ENCODE data around the gene MFRP.

MFRP gene

DNA sequence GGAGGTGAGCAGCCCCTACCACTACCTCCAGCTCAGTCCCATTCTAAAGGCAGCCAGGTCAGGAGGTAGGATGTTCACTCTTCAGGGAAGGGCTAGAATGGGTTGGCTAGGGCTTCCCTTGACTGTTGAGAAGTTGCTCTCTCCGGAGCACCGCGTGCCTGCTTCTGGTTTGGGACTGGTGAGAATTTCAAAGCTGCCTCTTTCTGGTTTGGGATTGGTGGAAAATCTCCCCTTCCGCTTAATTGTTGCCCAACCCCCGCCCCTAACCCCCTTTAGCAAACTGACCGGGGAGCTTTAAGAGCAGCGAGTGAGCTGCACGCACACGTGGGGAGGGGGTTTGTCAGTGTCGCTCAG lies 34.3 kb upstream of the MFRP start:
- DNase-seq (ENCODE audit: low read depth, low spot score): no peak
- H3K27ac ChIP-seq: no peak overlapping the region
- H3K9me3 ChIP-seq (ENCODE audit: low read depth, low read length): no peaks in the 10 kb centered on the region
- TF ChIP-seq FOXP2 (optimal IDR thresholded peaks at IDR 0.05; ENCODE audit: control extremely low read depth, extremely low read length, insufficient read depth) (no peak), POLR2AphosphoS5 (IDR thresholded peaks at IDR 0.05; ENCODE audit: borderline replicate concordance, low read depth, low read length) (no peak), EZH2 (IDR thresholded peaks at IDR 0.05) (no peak)
- no peaks in the 10 kb centered on the region for H3K36me3 ChIP-seq (ENCODE audit: insufficient read depth, low read length)
- peak overlapping the region; percentile 84 for H3K9ac ChIP-seq (ENCODE audit: insufficient read length)
- H3K4me3 ChIP-seq: peak overlapping the region; percentile 98

DNA sequence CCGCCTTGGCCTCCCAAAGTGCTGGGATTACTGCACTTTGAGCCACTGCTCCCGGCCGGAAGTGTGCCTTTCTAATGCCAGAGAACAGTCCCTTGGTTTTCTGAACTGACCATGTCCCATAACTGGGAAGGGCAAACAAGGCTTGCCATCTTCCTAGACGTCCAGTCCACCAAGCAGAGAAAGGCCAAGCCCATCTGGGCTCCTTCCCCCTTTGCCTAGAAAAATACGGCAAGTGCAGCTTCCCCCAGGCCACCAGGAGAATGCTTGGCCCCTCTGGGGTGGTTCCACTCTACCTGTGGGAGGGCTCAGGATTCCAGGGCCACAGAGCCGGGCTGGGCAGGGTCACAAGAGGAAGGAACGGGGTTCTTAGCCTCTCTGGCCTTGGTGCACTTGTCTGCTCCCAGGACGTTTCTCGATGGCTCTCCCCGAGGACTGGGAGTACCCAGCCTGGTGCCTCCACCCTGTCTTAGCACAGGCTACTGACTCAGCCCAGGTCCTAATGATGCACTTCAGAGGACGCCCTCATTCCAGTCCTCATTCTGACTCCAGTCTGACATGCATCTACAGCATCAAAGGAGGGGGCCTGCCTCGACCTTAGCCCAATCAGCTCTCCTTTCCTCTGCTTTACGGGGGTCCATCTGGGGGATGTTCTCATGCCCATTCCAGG lies 33.8 kb upstream of the MFRP start:
- peak overlapping the region; percentile 84 for H3K9ac ChIP-seq (ENCODE audit: insufficient read length)
- peak overlapping the region; percentile 98 for H3K4me3 ChIP-seq

GRCh38 chr11:119378851-119379465 lies 32.5 kb upstream of the MFRP start:
- no peak overlapping the region for H3K4me3 ChIP-seq
- H3K9ac ChIP-seq (ENCODE audit: insufficient read length): no peak overlapping the region
- no peaks in the 10 kb centered on the region for H3K36me3 ChIP-seq (ENCODE audit: insufficient read depth, low read length)
- H3K9me3 ChIP-seq (ENCODE audit: low read depth, low read length): no peaks in the 10 kb centered on the region
- H3K27ac ChIP-seq: 0 out of 2 replicates have a peak overlapping the region, but pooled peaks have one; percentile 46
- DNase-seq (ENCODE audit: low read depth, low spot score): no peak
- TF ChIP-seq EZH2 (IDR thresholded peaks at IDR 0.05) (no peak), POLR2AphosphoS5 (IDR thresholded peaks at IDR 0.05; ENCODE audit: borderline replicate concordance, low read depth, low read length) (no peak), FOXP2 (optimal IDR thresholded peaks at IDR 0.05; ENCODE audit: control extremely low read depth, extremely low read length, insufficient read depth) (no peak)

More for the DNA sequence above, 33.8 kb upstream of the MFRP start:
- Histone ChIP-seq H3K27ac (no peak overlapping the region), H3K36me3 (ENCODE audit: insufficient read depth, low read length) (no peaks in the 10 kb centered on the region), H3K9me3 (ENCODE audit: low read depth, low read length) (no peaks in the 10 kb centered on the region)
- no peak for TF ChIP-seq EZH2 (IDR thresholded peaks at IDR 0.05)
- TF ChIP-seq FOXP2 (optimal IDR thresholded peaks at IDR 0.05; ENCODE audit: control extremely low read depth, extremely low read length, insufficient read depth): no peak
- no peak for DNase-seq (ENCODE audit: low read depth, low spot score)

DNA sequence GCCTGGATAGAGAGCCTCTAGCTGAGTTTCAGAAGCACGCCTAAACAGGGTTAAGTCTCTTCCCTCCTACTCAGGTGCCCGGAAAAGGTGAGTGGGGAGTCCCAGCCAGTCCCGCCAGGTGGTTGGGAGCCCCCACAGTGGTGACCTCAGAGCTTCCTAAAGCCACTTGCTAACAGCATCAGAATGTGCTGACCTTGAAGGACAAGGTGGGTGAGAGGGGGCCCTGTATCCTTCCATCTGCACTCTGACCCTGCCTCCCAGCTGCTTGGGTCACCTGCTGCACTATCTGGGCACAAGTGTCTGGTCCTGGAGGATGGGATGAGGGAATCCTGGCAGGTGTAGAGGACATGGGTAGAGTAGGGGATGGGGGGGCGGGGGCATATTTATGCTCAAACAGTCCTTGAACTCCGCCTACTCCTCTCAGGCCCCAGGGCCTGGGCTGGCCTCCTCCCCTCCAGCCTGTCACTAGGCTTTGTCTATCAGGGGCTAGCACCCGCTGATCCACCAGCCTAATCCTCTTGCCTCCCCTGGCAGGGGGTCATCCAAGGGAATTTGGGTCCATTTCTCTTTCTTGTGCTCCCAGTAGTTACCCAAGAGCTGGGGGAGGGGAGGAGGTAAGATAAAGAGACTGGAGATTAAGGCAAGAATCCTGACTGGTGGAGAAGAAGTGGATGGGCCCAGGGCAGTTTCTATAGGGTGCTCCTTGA lies 31.6 kb upstream of the MFRP start:
- H3K27ac ChIP-seq: no peak overlapping the region
- TF ChIP-seq POLR2AphosphoS5 (IDR thresholded peaks at IDR 0.05; ENCODE audit: borderline replicate concordance, low read depth, low read length) (no peak), FOXP2 (optimal IDR thresholded peaks at IDR 0.05; ENCODE audit: control extremely low read depth, extremely low read length, insufficient read depth) (no peak), EZH2 (IDR thresholded peaks at IDR 0.05) (no peak)
- H3K9ac ChIP-seq (ENCODE audit: insufficient read length): no peak overlapping the region
- no peak overlapping the region for H3K4me3 ChIP-seq
- H3K9me3 ChIP-seq (ENCODE audit: low read depth, low read length): no peaks in the 10 kb centered on the region
- H3K36me3 ChIP-seq (ENCODE audit: insufficient read depth, low read length): no peaks in the 10 kb centered on the region
- DNase-seq (ENCODE audit: low read depth, low spot score): no peak

DNA sequence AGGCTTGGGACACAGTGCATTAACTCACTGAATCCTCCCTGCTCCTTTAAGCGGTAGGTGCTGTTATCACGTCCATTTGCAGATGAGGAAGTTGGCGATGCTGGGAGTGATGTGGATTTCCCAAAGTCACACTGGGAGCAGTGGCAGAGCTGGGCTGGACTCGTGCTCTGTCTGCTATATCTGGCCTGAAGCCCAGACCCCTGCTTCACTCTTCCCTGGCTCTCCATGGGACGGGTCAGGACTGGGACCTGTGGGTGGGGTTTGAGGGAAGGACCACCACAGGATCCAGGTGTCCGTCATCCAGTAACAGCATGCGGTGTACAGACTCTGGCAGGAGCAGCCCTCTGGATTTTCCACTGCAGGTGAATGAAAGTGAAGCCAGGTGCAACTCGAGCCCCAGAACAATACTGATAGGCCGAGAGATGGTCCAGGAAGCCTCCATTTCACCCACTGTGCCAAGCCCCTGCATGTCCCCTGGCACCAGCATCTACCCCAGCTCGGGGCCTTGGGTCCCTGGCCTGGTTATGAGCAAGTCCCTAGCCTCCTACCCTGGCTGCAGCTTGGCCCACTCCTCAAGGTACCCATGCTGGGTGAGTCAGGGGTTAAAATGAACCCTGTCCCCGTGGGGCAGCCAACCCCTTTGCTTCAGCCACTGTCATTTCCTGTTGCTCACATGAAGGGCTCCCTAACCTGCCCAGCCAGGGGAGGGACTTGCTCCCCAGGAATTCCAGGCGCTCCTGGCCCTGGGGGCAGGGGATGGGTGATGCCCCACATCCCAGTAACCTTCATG lies 30.8 kb upstream of the MFRP start:
- no peak for DNase-seq (ENCODE audit: low read depth, low spot score)
- H3K27ac ChIP-seq: no peak overlapping the region
- H3K36me3 ChIP-seq (ENCODE audit: insufficient read depth, low read length): no peaks in the 10 kb centered on the region
- TF ChIP-seq FOXP2 (optimal IDR thresholded peaks at IDR 0.05; ENCODE audit: control extremely low read depth, extremely low read length, insufficient read depth) (no peak), POLR2AphosphoS5 (IDR thresholded peaks at IDR 0.05; ENCODE audit: borderline replicate concordance, low read depth, low read length) (no peak), EZH2 (IDR thresholded peaks at IDR 0.05) (no peak)
- no peaks in the 10 kb centered on the region for H3K9me3 ChIP-seq (ENCODE audit: low read depth, low read length)
- H3K9ac ChIP-seq (ENCODE audit: insufficient read length): no peak overlapping the region
- no peak overlapping the region for H3K4me3 ChIP-seq

GRCh38 chr11:119376197-119376847 lies 29.8 kb upstream of the MFRP start:
- no peaks in the 10 kb centered on the region for H3K9me3 ChIP-seq (ENCODE audit: low read depth, low read length)
- no peak overlapping the region for H3K9ac ChIP-seq (ENCODE audit: insufficient read length)
- no peak overlapping the region for H3K27ac ChIP-seq
- no peaks in the 10 kb centered on the region for H3K36me3 ChIP-seq (ENCODE audit: insufficient read depth, low read length)
- no peak overlapping the region for H3K4me3 ChIP-seq
- DNase-seq (ENCODE audit: low read depth, low spot score): no peak
- no peak for TF ChIP-seq FOXP2 (optimal IDR thresholded peaks at IDR 0.05; ENCODE audit: control extremely low read depth, extremely low read length, insufficient read depth)
- TF ChIP-seq EZH2 (IDR thresholded peaks at IDR 0.05): no peak
- no peak for TF ChIP-seq POLR2AphosphoS5 (IDR thresholded peaks at IDR 0.05; ENCODE audit: borderline replicate concordance, low read depth, low read length)

GRCh38 chr11:119375337-119376196 lies 29.1 kb upstream of the MFRP start:
- Histone ChIP-seq H3K36me3 (ENCODE audit: insufficient read depth, low read length) (no peaks in the 10 kb centered on the region), H3K4me3 (no peak overlapping the region), H3K9ac (ENCODE audit: insufficient read length) (no peak overlapping the region), H3K9me3 (ENCODE audit: low read depth, low read length) (no peaks in the 10 kb centered on the region), H3K27ac (no peak overlapping the region)
- TF ChIP-seq POLR2AphosphoS5 (IDR thresholded peaks at IDR 0.05; ENCODE audit: borderline replicate concordance, low read depth, low read length): no peak
- TF ChIP-seq EZH2 (IDR thresholded peaks at IDR 0.05): no peak
- no peak for TF ChIP-seq FOXP2 (optimal IDR thresholded peaks at IDR 0.05; ENCODE audit: control extremely low read depth, extremely low read length, insufficient read depth)
- DNase-seq (ENCODE audit: low read depth, low spot score): no peak

All from SK-N-MC (cell line).